ENCODE measurements around the gene KCNH5.

Gene KCNH5

GRCh38 chr14:63006531-63006930 lies 38.7 kb downstream of the KCNH5 start:
- TF ChIP-seq, protein P1, sequence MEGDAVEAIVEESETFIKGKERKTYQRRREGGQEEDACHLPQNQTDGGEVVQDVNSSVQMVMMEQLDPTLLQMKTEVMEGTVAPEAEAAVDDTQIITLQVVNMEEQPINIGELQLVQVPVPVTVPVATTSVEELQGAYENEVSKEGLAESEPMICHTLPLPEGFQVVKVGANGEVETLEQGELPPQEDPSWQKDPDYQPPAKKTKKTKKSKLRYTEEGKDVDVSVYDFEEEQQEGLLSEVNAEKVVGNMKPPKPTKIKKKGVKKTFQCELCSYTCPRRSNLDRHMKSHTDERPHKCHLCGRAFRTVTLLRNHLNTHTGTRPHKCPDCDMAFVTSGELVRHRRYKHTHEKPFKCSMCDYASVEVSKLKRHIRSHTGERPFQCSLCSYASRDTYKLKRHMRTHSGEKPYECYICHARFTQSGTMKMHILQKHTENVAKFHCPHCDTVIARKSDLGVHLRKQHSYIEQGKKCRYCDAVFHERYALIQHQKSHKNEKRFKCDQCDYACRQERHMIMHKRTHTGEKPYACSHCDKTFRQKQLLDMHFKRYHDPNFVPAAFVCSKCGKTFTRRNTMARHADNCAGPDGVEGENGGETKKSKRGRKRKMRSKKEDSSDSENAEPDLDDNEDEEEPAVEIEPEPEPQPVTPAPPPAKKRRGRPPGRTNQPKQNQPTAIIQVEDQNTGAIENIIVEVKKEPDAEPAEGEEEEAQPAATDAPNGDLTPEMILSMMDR (IDR thresholded peaks at IDR 0.05) = no peak
- no peak for DNase-seq
- no peaks in the 10 kb centered on the region for H3K36me3 ChIP-seq
- no peak overlapping the region for H3K4me3 ChIP-seq
- no peak overlapping the region for H3K27ac ChIP-seq
- no peaks in the 10 kb centered on the region for H3K27me3 ChIP-seq
- intact Hi-C loops (cut with DNase I; ENCODE audit: low total_unique reads) = no loop called here
- no peaks in the 10 kb centered on the region for H3K4me1 ChIP-seq
- H3K9me3 ChIP-seq = no peaks in the 10 kb centered on the region

DNA sequence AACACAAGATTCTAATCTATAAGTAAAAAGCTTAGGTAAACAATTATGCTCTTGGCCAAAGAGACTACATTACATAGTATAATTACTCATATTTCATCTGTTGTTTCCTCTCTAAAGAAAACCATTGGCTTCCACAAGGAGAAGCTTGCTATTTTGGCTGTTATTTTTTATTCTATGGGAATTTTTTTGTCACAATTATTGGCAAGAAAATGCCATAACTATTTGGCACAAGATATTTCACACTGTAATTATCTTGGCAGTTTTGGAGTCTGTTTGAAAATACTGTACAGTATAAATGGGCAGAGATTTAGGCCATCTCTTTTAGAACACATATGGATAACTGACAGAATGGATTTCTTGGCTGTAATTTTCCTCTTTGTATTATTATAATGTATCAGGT lies 51.2 kb downstream of the KCNH5 start:
- intact Hi-C loops (cut with DNase I; ENCODE audit: low total_unique reads) = no loop called here
- no peaks in the 10 kb centered on the region for H3K9me3 ChIP-seq
- no peaks in the 10 kb centered on the region for H3K4me1 ChIP-seq
- DNase-seq = no peak
- H3K4me3 ChIP-seq = no peak overlapping the region
- no peak overlapping the region for H3K27ac ChIP-seq
- no peaks in the 10 kb centered on the region for H3K27me3 ChIP-seq
- TF ChIP-seq, protein P1 (IDR thresholded peaks at IDR 0.05) = no peak
- no peaks in the 10 kb centered on the region for H3K36me3 ChIP-seq

GRCh38 chr14:62988967-62989366 lies 56.3 kb downstream of the KCNH5 start:
- intact Hi-C loops (cut with DNase I; ENCODE audit: low total_unique reads) = no loop called here
- H3K4me1 ChIP-seq = no peaks in the 10 kb centered on the region
- no peak overlapping the region for H3K27ac ChIP-seq
- H3K9me3 ChIP-seq = no peaks in the 10 kb centered on the region
- H3K27me3 ChIP-seq = no peaks in the 10 kb centered on the region
- no peak for DNase-seq
- H3K36me3 ChIP-seq = no peaks in the 10 kb centered on the region
- no peak overlapping the region for H3K4me3 ChIP-seq
- TF ChIP-seq, protein P1 (IDR thresholded peaks at IDR 0.05) = no peak

DNA sequence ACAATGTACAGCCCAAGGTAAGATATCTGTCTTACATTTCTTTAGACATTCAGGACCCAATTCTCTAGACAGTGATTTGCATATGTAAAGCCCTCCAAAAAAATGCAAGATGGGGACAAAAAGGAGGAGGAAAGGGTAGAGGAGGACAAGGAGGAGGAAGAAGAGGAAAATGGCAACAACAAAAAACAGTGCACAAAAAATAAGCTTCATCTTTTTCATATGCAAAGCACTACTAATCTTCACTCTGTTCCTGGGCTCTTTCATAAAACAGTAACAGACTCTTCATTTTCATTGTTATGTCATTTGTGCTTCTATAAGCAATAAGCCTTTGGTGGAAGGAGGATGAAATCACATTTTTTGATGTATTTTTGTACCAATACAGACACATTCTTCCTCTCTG lies 61.4 kb downstream of the KCNH5 start:
- H3K4me3 ChIP-seq = no peak overlapping the region
- TF ChIP-seq, protein P1 (IDR thresholded peaks at IDR 0.05) = no peak
- no peaks in the 10 kb centered on the region for H3K9me3 ChIP-seq
- DNase-seq = no peak
- no peaks in the 10 kb centered on the region for H3K36me3 ChIP-seq
- no peaks in the 10 kb centered on the region for H3K4me1 ChIP-seq
- H3K27me3 ChIP-seq = no peaks in the 10 kb centered on the region
- intact Hi-C loops (cut with DNase I; ENCODE audit: low total_unique reads) = no loop called here
- no peak overlapping the region for H3K27ac ChIP-seq

DNA sequence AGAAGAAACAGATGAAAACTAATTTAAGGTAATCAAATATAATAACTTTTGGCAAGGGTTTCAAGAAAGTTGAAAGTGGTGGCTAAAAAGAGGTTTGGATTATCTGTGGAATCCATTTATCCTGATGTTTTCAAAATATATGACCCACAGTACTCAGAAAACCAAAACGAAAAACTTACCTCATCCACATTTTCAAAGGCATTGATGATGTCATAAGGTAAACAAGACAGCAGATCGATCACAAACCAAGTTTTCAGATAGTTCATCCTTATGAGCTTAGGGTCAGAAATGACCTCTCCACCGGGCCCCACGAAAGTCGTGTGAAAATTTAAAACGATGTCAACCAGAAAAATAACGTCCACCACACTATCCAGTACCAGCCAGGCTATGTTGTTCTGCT lies 64.6 kb downstream of the KCNH5 start:
- no peaks in the 10 kb centered on the region for H3K9me3 ChIP-seq
- H3K4me1 ChIP-seq = no peaks in the 10 kb centered on the region
- H3K36me3 ChIP-seq = no peaks in the 10 kb centered on the region
- no peak overlapping the region for H3K27ac ChIP-seq
- DNase-seq = no peak
- TF ChIP-seq, protein P1 (IDR thresholded peaks at IDR 0.05) = no peak
- no peak overlapping the region for H3K4me3 ChIP-seq
- H3K27me3 ChIP-seq = no peaks in the 10 kb centered on the region
- intact Hi-C loops (cut with DNase I; ENCODE audit: low total_unique reads) = no loop called here

- no peaks in the 10 kb centered on the region for H3K4me1 ChIP-seq
- H3K36me3 ChIP-seq = no peaks in the 10 kb centered on the region
- H3K4me3 ChIP-seq = no peak overlapping the region
- intact Hi-C loops (cut with DNase I; ENCODE audit: low total_unique reads) = no loop called here
- no peak for DNase-seq
- TF ChIP-seq, protein P1 (IDR thresholded peaks at IDR 0.05) = no peak
- no peaks in the 10 kb centered on the region for H3K27me3 ChIP-seq
- no peak overlapping the region for H3K27ac ChIP-seq
- H3K9me3 ChIP-seq = no peaks in the 10 kb centered on the region
Observed at GRCh38 chr14:62957562-62957961, 87.7 kb downstream of the KCNH5 start.

Measured in tibial artery (tissue), 4 donors.